ENCODE data around the gene CFAP61. TPM values are rescaled to one million over a fixed set of nuclear protein-coding genes. Genes with fewer than 3 reads are reported as not detected.
"Not testable (repeated sequence)": the region's sequence is repeated elsewhere in the genome, so short reads cannot be mapped to it uniquely, and the experiment has no call there.

Gene CFAP61
- total RNA-seq, 1 donor from 2014 or later = 36.9 TPM

GRCh38 chr20:20084296-20084752 is 32.0 kb downstream of the CFAP61 start:
- intact Hi-C loops (cut with DNase I) = loop anchor here (5.0 kb wide), 2 partner anchors 148 to 488 kb away; no protein-coding TSS in a partner anchor
- DNase-seq (peak; percentile 46), ATAC-seq (ENCODE audit: poor library complexity) (peak; percentile 40)

GRCh38 chr20:20085071-20085470 is 32.7 kb downstream of the CFAP61 start:
- ATAC-seq (ENCODE audit: poor library complexity) (peak; percentile 85), DNase-seq (peak; percentile 84)
- intact Hi-C loops (cut with DNase I) = loop anchor here (5.0 kb wide), 1 partner anchor 132 kb away; no protein-coding TSS in a partner anchor

GRCh38 chr20:20085812-20086211 is 33.5 kb downstream of the CFAP61 start:
- no peak for DNase-seq
- intact Hi-C loops (cut with DNase I) = loop anchor here (5.0 kb wide), 1 partner anchor 131 kb away; no protein-coding TSS in a partner anchor

GRCh38 chr20:20089018-20089417 is 36.7 kb downstream of the CFAP61 start:
- intact Hi-C loops (cut with DNase I) = loop anchor here (5.0 kb wide), 1 partner anchor 128 kb away; no protein-coding TSS in a partner anchor
- peak; percentile 59 for ATAC-seq (ENCODE audit: poor library complexity)

More at GRCh38 chr20:20085812-20086211, 33.5 kb downstream of the CFAP61 start:
- ATAC-seq (ENCODE audit: poor library complexity) = peak; percentile 79

GRCh38 chr20:20089939-20090338 is 37.6 kb downstream of the CFAP61 start:
- ATAC-seq (ENCODE audit: poor library complexity) (no peak), DNase-seq (no peak)
- intact Hi-C loops (cut with DNase I) = loop anchor here (5.0 kb wide), 1 partner anchor 127 kb away; no protein-coding TSS in a partner anchor

More at GRCh38 chr20:20089018-20089417, 36.7 kb downstream of the CFAP61 start:
- no peak for DNase-seq

- DNase-seq (no peak), ATAC-seq (ENCODE audit: poor library complexity) (no peak)
- intact Hi-C loops (cut with DNase I) = no loop called here
These were observed 40.5 kb downstream of the CFAP61 start for GRCh38 chr20:20092827-20093226.

GRCh38 chr20:20094410-20094809 is 42.1 kb downstream of the CFAP61 start:
- no peak for ATAC-seq (ENCODE audit: poor library complexity)
- intact Hi-C loops (cut with DNase I) = no loop called here
- no peak for DNase-seq

GRCh38 chr20:20095114-20095872 is 43.0 kb downstream of the CFAP61 start:
- DNase-seq (no peak), ATAC-seq (ENCODE audit: poor library complexity) (peak; percentile 14)
- intact Hi-C loops (cut with DNase I) = no loop called here

GRCh38 chr20:20096421-20096820 is 44.1 kb downstream of the CFAP61 start:
- ATAC-seq (ENCODE audit: poor library complexity) (peak; percentile 72), DNase-seq (peak; percentile 46)
- intact Hi-C loops (cut with DNase I) = no loop called here

- DNase-seq = no peak
- ATAC-seq (ENCODE audit: poor library complexity) = no peak
- intact Hi-C loops (cut with DNase I) = no loop called here
These were observed 48.5 kb downstream of the CFAP61 start for GRCh38 chr20:20100881-20101280.

GRCh38 chr20:20102163-20102562 is 49.8 kb downstream of the CFAP61 start:
- no peak for ATAC-seq (ENCODE audit: poor library complexity)
- DNase-seq = no peak
- intact Hi-C loops (cut with DNase I) = no loop called here

GRCh38 chr20:20102716-20103258 is 50.5 kb downstream of the CFAP61 start:
- DNase-seq (no peak), ATAC-seq (ENCODE audit: poor library complexity) (peak; percentile 86)
- intact Hi-C loops (cut with DNase I) = no loop called here

- no peak for ATAC-seq (ENCODE audit: poor library complexity)
- no peak for DNase-seq
- intact Hi-C loops (cut with DNase I) = no loop called here
These were observed 51.2 kb downstream of the CFAP61 start for GRCh38 chr20:20103486-20103885.

- ATAC-seq (ENCODE audit: poor library complexity); intact Hi-C loops (cut with DNase I); DNase-seq: not testable (repeated sequence)
These were observed 70.9 kb downstream of the CFAP61 start for GRCh38 chr20:20123187-20123586.

- no peak for ATAC-seq (ENCODE audit: poor library complexity)
- intact Hi-C loops (cut with DNase I) = no loop called here
These were observed 78.1 kb downstream of the CFAP61 start for GRCh38 chr20:20130399-20130798.

GRCh38 chr20:20134941-20135575 is 82.7 kb downstream of the CFAP61 start:
- no peak for DNase-seq
- no peak for ATAC-seq (ENCODE audit: poor library complexity)
- intact Hi-C loops (cut with DNase I) = no loop called here

More at GRCh38 chr20:20130399-20130798, 78.1 kb downstream of the CFAP61 start:
- no peak for DNase-seq

GRCh38 chr20:20136313-20136712 is 84.0 kb downstream of the CFAP61 start:
- DNase-seq (no peak), ATAC-seq (ENCODE audit: poor library complexity) (no peak)
- intact Hi-C loops (cut with DNase I) = no loop called here

- no peak for DNase-seq
- peak; percentile 63 for ATAC-seq (ENCODE audit: poor library complexity)
- intact Hi-C loops (cut with DNase I) = no loop called here
These were observed 85.5 kb downstream of the CFAP61 start for GRCh38 chr20:20137851-20138250.

- intact Hi-C loops (cut with DNase I) = no loop called here
- DNase-seq (peak; percentile 45), ATAC-seq (ENCODE audit: poor library complexity) (peak; percentile 94)
These were observed 86.2 kb downstream of the CFAP61 start for GRCh38 chr20:20138301-20139064.

All from Right ventricle myocardium superior (tissue), 1 donor.